Ishikawa (cell line): Measurements from ENCODE around the gene KCNJ1.
A peak's percentile ranks its signal among the peaks of the same experiment; 100 is the strongest.

ENCODE experiments used
- CEBPB ChIP-seq: IDR thresholded peaks from 2 replicates; pipeline ENCODE4 v1.6.1; 2012
- CREB1 ChIP-seq: IDR thresholded peaks from 2 replicates; pipeline ENCODE4 v1.6.1; 2012; ENCODE audit warnings: low read depth
- EGR1 ChIP-seq: IDR thresholded peaks from 2 replicates; pipeline ENCODE4 v1.6.1; 2012
- EP300 ChIP-seq: IDR thresholded peaks from 2 replicates; pipeline ENCODE4 v1.6.1; 2012; ENCODE audit warnings: borderline replicate concordance
- FOXM1 ChIP-seq: IDR thresholded peaks from 2 replicates; pipeline ENCODE4 v1.6.1; 2012; ENCODE audit warnings: low read depth, borderline replicate concordance
- NFIC ChIP-seq: IDR thresholded peaks from 2 replicates; pipeline ENCODE4 v1.6.1; 2012
- RAD21 ChIP-seq: IDR thresholded peaks from 2 replicates; pipeline ENCODE4 v1.6.1; 2012; ENCODE audit warnings: low read depth
- TAF1 ChIP-seq: IDR thresholded peaks from 2 replicates; pipeline ENCODE4 v1.6.1; 2012; ENCODE audit warnings: low read depth, mild to moderate bottlenecking
- TCF12 ChIP-seq: IDR thresholded peaks from 2 replicates; pipeline ENCODE4 v1.6.1; 2012; ENCODE audit warnings: low read depth
- TEAD4 ChIP-seq: IDR thresholded peaks from 2 replicates; pipeline ENCODE4 v1.6.1; 2012
- YY1 ChIP-seq: IDR thresholded peaks from 2 replicates; pipeline ENCODE4 v1.6.1; 2012; ENCODE audit warnings: low read depth
- ZBTB7A ChIP-seq: IDR thresholded peaks from 2 replicates; pipeline ENCODE4 v1.6.1; 2012; ENCODE audit warnings: low read depth
- TF ChIP-seq, protein P1 (sequence below): IDR thresholded peaks from 2 replicates; pipeline ENCODE4 v1.6.1; 2012; ENCODE audit warnings: low read depth, mild to moderate bottlenecking
- TF ChIP-seq, protein P2 (sequence below): IDR thresholded peaks from 2 replicates; pipeline ENCODE4 v1.6.1; 2012
- TF ChIP-seq, protein P3 (sequence below): IDR thresholded peaks from 2 replicates; pipeline ENCODE4 v1.6.1; 2012

KCNJ1 gene

DNA sequence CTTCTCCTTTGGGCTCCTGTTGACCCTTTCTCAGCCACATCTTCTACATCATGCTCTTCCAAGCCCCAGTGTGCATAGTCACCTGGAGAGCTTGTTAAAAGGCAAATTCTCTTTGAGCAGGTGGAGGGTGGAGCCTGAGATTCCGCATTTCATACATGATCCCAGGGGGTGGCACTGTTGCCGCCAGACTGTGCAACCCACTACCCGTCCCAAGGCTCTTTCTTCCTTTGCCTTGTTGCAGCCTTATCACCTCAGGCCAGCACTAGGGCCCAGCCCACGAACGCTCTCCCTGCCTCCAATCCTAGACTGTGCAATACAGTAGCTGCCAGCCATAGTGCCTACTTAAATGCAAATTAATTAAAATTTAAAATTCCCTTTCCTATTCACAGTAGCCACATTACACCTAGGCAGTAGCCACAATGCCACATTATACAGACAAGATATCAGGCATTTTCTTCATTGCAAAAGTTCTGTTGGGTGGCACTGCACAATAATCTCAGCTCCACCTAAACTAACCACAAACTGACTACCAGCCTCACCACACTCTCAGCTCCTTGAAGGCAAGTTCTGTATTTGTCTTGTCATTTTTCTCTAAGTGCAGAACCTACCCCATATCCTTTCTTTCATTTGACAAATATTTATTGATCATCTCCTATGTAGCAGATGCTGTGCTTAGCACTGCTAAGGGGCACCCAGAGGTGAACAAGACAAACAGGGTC, 19.5 kb upstream of the KCNJ1 start:
- TF ChIP-seq RAD21, result peak; percentile 60
- TF ChIP-seq, protein P1, sequence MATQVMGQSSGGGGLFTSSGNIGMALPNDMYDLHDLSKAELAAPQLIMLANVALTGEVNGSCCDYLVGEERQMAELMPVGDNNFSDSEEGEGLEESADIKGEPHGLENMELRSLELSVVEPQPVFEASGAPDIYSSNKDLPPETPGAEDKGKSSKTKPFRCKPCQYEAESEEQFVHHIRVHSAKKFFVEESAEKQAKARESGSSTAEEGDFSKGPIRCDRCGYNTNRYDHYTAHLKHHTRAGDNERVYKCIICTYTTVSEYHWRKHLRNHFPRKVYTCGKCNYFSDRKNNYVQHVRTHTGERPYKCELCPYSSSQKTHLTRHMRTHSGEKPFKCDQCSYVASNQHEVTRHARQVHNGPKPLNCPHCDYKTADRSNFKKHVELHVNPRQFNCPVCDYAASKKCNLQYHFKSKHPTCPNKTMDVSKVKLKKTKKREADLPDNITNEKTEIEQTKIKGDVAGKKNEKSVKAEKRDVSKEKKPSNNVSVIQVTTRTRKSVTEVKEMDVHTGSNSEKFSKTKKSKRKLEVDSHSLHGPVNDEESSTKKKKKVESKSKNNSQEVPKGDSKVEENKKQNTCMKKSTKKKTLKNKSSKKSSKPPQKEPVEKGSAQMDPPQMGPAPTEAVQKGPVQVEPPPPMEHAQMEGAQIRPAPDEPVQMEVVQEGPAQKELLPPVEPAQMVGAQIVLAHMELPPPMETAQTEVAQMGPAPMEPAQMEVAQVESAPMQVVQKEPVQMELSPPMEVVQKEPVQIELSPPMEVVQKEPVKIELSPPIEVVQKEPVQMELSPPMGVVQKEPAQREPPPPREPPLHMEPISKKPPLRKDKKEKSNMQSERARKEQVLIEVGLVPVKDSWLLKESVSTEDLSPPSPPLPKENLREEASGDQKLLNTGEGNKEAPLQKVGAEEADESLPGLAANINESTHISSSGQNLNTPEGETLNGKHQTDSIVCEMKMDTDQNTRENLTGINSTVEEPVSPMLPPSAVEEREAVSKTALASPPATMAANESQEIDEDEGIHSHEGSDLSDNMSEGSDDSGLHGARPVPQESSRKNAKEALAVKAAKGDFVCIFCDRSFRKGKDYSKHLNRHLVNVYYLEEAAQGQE, result no peak

DNA sequence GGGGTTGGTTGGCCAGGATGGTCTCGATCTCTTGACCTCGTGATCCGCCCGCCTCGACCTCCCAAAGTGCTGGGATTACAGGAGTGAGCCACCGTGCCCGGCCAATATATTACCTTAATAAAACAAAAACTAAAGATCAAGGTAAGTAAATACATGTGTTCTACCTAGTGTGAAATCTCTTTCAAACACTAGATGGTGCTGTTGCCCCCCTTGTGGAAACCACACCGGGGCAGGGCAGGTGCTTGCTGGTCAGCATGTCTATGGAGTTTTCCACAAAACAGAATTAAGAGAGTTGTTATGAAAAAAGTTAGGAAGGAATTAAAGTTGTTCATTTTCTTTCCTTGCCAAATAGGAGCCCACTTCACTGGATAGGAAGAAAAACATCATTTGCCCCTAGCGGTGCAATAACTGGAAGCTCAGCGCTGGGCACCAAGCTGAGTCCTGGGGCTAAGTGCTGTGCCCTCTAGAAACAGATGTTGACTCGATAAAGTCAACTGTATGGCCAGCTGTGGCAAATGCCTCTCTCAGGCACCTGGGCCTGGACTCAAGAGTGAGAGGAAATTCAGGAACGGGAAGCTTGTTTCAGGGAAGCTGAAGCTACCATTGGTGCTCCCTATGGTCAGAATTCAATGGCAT, 17.7 kb upstream of the KCNJ1 start:
- no peak for TF ChIP-seq NFIC
- TF ChIP-seq RAD21, result peak; percentile 97
- TF ChIP-seq, protein P2, sequence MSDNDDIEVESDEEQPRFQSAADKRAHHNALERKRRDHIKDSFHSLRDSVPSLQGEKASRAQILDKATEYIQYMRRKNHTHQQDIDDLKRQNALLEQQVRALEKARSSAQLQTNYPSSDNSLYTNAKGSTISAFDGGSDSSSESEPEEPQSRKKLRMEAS, result peak; percentile 44; the same call in 1 of the 2 replicates

DNA sequence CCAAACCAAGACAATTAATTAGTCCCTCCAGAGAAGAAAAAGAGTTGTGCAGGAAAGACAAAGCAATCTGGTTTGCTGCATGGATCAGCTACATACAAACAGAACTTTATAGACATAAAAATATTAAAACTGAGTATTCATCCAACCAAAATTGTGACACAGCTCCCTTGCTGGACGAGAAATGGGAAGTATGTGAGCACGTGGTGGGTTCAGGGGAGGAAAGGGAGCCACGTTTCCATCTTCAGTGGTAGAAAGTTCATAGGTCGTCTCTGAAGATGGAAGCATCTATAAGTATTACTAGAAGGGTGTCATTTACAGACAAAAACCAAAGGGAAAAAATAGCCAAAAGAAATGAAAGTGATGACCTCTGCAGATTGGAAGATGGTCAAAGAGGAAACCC, 17.0 kb upstream of the KCNJ1 start:
- TF ChIP-seq, protein P2, result no peak
- TF ChIP-seq CEBPB (no peak), ZBTB7A (no peak), EP300 (no peak), TEAD4 (no peak), TAF1 (no peak), TCF12 (no peak), RAD21 (no peak), YY1 (no peak), EGR1 (no peak), NFIC (no peak), FOXM1 (no peak), CREB1 (no peak)
- TF ChIP-seq, protein P3, sequence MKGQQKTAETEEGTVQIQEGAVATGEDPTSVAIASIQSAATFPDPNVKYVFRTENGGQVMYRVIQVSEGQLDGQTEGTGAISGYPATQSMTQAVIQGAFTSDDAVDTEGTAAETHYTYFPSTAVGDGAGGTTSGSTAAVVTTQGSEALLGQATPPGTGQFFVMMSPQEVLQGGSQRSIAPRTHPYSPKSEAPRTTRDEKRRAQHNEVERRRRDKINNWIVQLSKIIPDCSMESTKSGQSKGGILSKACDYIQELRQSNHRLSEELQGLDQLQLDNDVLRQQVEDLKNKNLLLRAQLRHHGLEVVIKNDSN, result no peak
- TF ChIP-seq, protein P1, result no peak

- TF ChIP-seq, protein P1, result no peak
- TF ChIP-seq CREB1, result no peak
- TF ChIP-seq CEBPB, result no peak
- TF ChIP-seq EGR1, result no peak
- no peak for TF ChIP-seq FOXM1
- TF ChIP-seq TAF1, result no peak
- no peak for TF ChIP-seq NFIC
- TF ChIP-seq EP300, result no peak
- no peak for TF ChIP-seq ZBTB7A
- no peak for TF ChIP-seq TEAD4
- TF ChIP-seq YY1, result no peak
- TF ChIP-seq RAD21, result no peak
- TF ChIP-seq, protein P2, result no peak
- TF ChIP-seq, protein P3, result no peak
- TF ChIP-seq TCF12, result no peak
Measured at GRCh38 chr11:128882451-128882850, 15.4 kb upstream of the KCNJ1 start.
